HepG2 (cell line): ENCODE data around the gene ADAM8. TPM values are rescaled to one million over a fixed set of nuclear protein-coding genes. Genes with fewer than 3 reads are reported as not detected.

Experiments used
- ATAC-seq: fragments of 200-7000 bp; cut with Tn5 transposase; 3 replicates; pipeline ENCODE4 v1.9.1; 2020; ENCODE audit warnings: mild to moderate bottlenecking, moderate library complexity
- BruUV-seq: library from RNA; stranded (reverse); fragments of 400-500 nt; replicated peaks from 2 replicates; lab custom pipeline; 2021; lab: Mats Ljungman, UMichigan
- CTCF ChIA-PET: fragments of 300-600 bp; formaldehyde crosslinking; extraction: SDS; loops from one replicate; lab custom pipeline; 2021; ENCODE audit warnings: low total read pairs, inconsistent platforms, low intra/inter-chr PET ratio; lab: Yijun Ruan, JAX
- POLR2A ChIA-PET: fragments of 350-600 bp; sonication (Branson Sonifier 250); formaldehyde crosslinking; loops from one replicate; lab custom pipeline; 2020; ENCODE audit warnings: antibody characterized with exemption, inconsistent platforms; lab: Yijun Ruan, JAX
- DNase-seq: peaks from one replicate; pipeline ENCODE4 v3.0.0-alpha.2; 2015; ENCODE audit warnings: low spot score
- FAIRE-seq: peaks from 3 replicates; lab custom pipeline; 2011; peaks lifted over from hg19 to GRCh38; lab: Jason Lieb, UNC
- H2AFZ ChIP-seq: one replicate; pipeline ENCODE4 v1.6.1; 2011; ENCODE audit warnings: low read length, inconsistent platforms
- H3K27ac ChIP-seq: fragments of 300-600 bp; 3 replicates; pipeline ENCODE4 v1.8.0; 2011; ENCODE audit warnings: mixed run types, mild to moderate bottlenecking, mixed read lengths, low read length, inconsistent platforms; ENCODE audit not compliant: insufficient read depth; ENCODE audit errors: extremely low read length
- H3K27me3 ChIP-seq, 2 experiments: fragments of 200-600 bp in 1 of 2; 2 replicates in 1 of 2; 3 replicates in 1 of 2; pipeline versions ENCODE4 v1.6.0 to v1.8.0; 2011; ENCODE audit warnings: low read length in 2 of 2, mild to moderate bottlenecking in 2 of 2, moderate library complexity in 2 of 2, inconsistent platforms in 1 of 2; ENCODE audit not compliant: insufficient read depth in 2 of 2, control insufficient read depth in 1 of 2
- H3K36me3 ChIP-seq, 2 experiments: fragments of 200-600 bp in 1 of 2; replicated peaks in 1 of 2; 2 replicates in 1 of 2; 3 replicates in 1 of 2; pipeline versions ENCODE4 v1.5.1 to v1.8.0; 2011; ENCODE audit warnings: low read length in 2 of 2, inconsistent platforms in 1 of 2; ENCODE audit not compliant: insufficient read depth in 2 of 2, control insufficient read depth in 1 of 2
- H3K4me1 ChIP-seq: 2 replicates; pipeline ENCODE4 v1.5.1; 2012; ENCODE audit warnings: low read length, inconsistent platforms; ENCODE audit not compliant: insufficient read depth
- H3K4me2 ChIP-seq: 2 replicates; pipeline ENCODE4 v1.6.0; 2011; ENCODE audit warnings: low read depth, low read length, inconsistent platforms
- H3K4me3 ChIP-seq, 3 experiments: fragments of 200-600 bp in 1 of 3; sonication (generic), shearing (Covaris generic) in 1 of 3; replicated peaks in 1 of 3; 2 replicates each; pipeline ENCODE4 v1.5.1; 2011 to 2016; ENCODE audit warnings: low read length in 3 of 3, inconsistent platforms in 2 of 3, low read depth in 2 of 3, mild to moderate bottlenecking in 2 of 3, control low read depth in 1 of 3, mixed read lengths in 1 of 3; ENCODE audit not compliant: insufficient read depth in 1 of 3
- H3K79me2 ChIP-seq: one replicate; pipeline ENCODE4 v1.6.1; 2011; ENCODE audit warnings: low read length, inconsistent platforms; ENCODE audit not compliant: insufficient read depth
- H3K9ac ChIP-seq: 2 replicates; pipeline ENCODE4 v1.6.0; 2011; ENCODE audit warnings: mild to moderate bottlenecking, low read depth, low read length, inconsistent platforms; ENCODE audit not compliant: insufficient read depth
- H3K9me3 ChIP-seq: 2 replicates; pipeline ENCODE4 v1.5.1; 2012; ENCODE audit warnings: mild to moderate bottlenecking, low read length
- H4K20me1 ChIP-seq: 2 replicates; pipeline ENCODE4 v1.6.0; 2011; ENCODE audit warnings: inconsistent platforms, mild to moderate bottlenecking, low read length, moderate library complexity; ENCODE audit not compliant: insufficient read depth
- ATRX ChIP-seq: sonication (generic); formaldehyde crosslinking; IDR thresholded peaks from 2 replicates; pipeline ENCODE4 v1.4.0; 2020; ENCODE audit warnings: missing genetic modification reagents, borderline replicate concordance
- EZH2 ChIP-seq: conservative IDR thresholded peaks from 2 replicates; pipeline ENCODE4 v1.6.1; 2012; ENCODE audit warnings: mild to moderate bottlenecking, low read depth, low read length, moderate library complexity
- GATAD2A ChIP-seq: IDR thresholded peaks from 2 replicates; pipeline ENCODE4 v1.6.1; 2016
- MTF1 ChIP-seq: sonication (generic); formaldehyde crosslinking; IDR thresholded peaks from 2 replicates; pipeline ENCODE4 v1.5.0; 2020; ENCODE audit warnings: missing genetic modification reagents
- NR2F6 ChIP-seq, 2 experiments: IDR thresholded peaks; 2 replicates each; pipeline ENCODE4 v1.6.1; 2016; ENCODE audit warnings: antibody characterized with exemption in 1 of 2, mild to moderate bottlenecking in 1 of 2
- PPARG ChIP-seq: conservative IDR thresholded peaks from 2 replicates; pipeline ENCODE4 v1.6.1; 2016; ENCODE audit warnings: missing biosample characterization, missing genetic modification reagents
- SP1 ChIP-seq, 2 experiments: fragments of 450-650 bp in 1 of 2; sonication (generic) in 1 of 2; formaldehyde crosslinking in 1 of 2; IDR thresholded peaks; 2 replicates each; pipeline versions ENCODE4 v1.4.0 to v1.6.1; 2016 to 2020; ENCODE audit warnings: missing genetic modification reagents in 1 of 2
- SPEN ChIP-seq: sonication (generic); formaldehyde crosslinking; IDR thresholded peaks from 2 replicates; pipeline ENCODE4 v1.5.1; 2020; ENCODE audit warnings: low read depth, mild to moderate bottlenecking, missing genetic modification reagents
- TOE1 ChIP-seq: sonication (generic); formaldehyde crosslinking; IDR thresholded peaks from 2 replicates; pipeline ENCODE4 v1.4.0; 2020; ENCODE audit warnings: mild to moderate bottlenecking, missing genetic modification reagents
- ZNF546 ChIP-seq: sonication (generic); formaldehyde crosslinking; conservative IDR thresholded peaks from 2 replicates; pipeline ENCODE4 v1.8.1; 2023; ENCODE audit warnings: mild to moderate bottlenecking, missing genetic modification reagents
- WGBS: methylation state at CpG from one replicate; pipeline ENCODE4 v1.1.6; 2017; ENCODE audit warnings: low lambda C conversion rate; 5-methylcytosine and 5-hydroxymethylcytosine counted together
- in situ Hi-C: cut with HindIII; loops from 2 replicates; pipeline ENCODE4 v1.10.0; 2017; ENCODE audit warnings: low pct_unique_long_range_greater_than_20kb; ENCODE audit not compliant: extremely low pct_ligation_motif_present
- intact Hi-C: fragments of 100-400 bp; cut with micrococcal nuclease; formaldehyde crosslinking; loops from one replicate; pipeline ENCODE4 v1.10.0; 2022; ENCODE audit not compliant: unreplicated experiment
- polyA plus RNA-seq, 8 experiments: library from polyadenylated mRNA; depleted of rRNA in 3 of 8; stranded (reverse) in 7 of 8; unstranded in 1 of 8; fragments of >200 nt; fragmentation: Illumina TruSeq in 4 of 8; extraction: Trizol in 4 of 8; gene quantifications; 2 replicates each; pipeline versions ENCODE4 v1.2.1 to v1.2.3, GENCODE V29; 2011 to 2016; ENCODE audit warnings: low read depth in 4 of 8, missing spikeins in 1 of 8, mixed read lengths in 1 of 8; ENCODE audit not compliant: insufficient read depth in 1 of 8
- total RNA-seq, 5 experiments: library from RNA; depleted of rRNA; stranded (reverse); fragments of >200 nt; fragmentation: Illumina TruSeq; extraction: Trizol; gene quantifications; 2 replicates each; pipeline ENCODE4 v1.2.3, GENCODE V29; 2016; ENCODE audit warnings: low read depth in 1 of 5
- TF ChIP-seq, protein P1 (sequence below): fragments of 450-650 bp; IDR thresholded peaks from 2 replicates; pipeline ENCODE4 v1.6.1; 2017
- TF ChIP-seq, protein P2 (sequence below): sonication (generic); formaldehyde crosslinking; IDR thresholded peaks from 2 replicates; pipeline ENCODE4 v1.5.0; 2020; ENCODE audit warnings: missing genetic modification reagents
- TF ChIP-seq, protein P3 (sequence below): sonication (generic); formaldehyde crosslinking; IDR thresholded peaks from 2 replicates; pipeline ENCODE4 v1.5.0; 2020; ENCODE audit warnings: missing genetic modification reagents
- TF ChIP-seq, protein P4 (sequence below): sonication (generic); formaldehyde crosslinking; IDR thresholded peaks from 2 replicates; pipeline ENCODE4 v1.5.1; 2020; ENCODE audit warnings: missing genetic modification reagents, mild to moderate bottlenecking, borderline replicate concordance
- TF ChIP-seq, protein P5 (sequence below): sonication (generic); formaldehyde crosslinking; IDR thresholded peaks from 2 replicates; pipeline ENCODE4 v1.4.0; 2020; ENCODE audit warnings: missing genetic modification reagents
- TF ChIP-seq, protein P6 (sequence below): sonication (generic); formaldehyde crosslinking; IDR thresholded peaks from 2 replicates; pipeline ENCODE4 v1.4.0; 2020; ENCODE audit warnings: missing genetic modification reagents, low read depth, mild to moderate bottlenecking, borderline replicate concordance

Gene ADAM8
- total and polyA plus RNA-seq, 2 of the 13 experiments (the other 11 are each of a cell fraction or from before 2014, with no cell fraction given) = 0.24 to 0.93 TPM

DNA sequence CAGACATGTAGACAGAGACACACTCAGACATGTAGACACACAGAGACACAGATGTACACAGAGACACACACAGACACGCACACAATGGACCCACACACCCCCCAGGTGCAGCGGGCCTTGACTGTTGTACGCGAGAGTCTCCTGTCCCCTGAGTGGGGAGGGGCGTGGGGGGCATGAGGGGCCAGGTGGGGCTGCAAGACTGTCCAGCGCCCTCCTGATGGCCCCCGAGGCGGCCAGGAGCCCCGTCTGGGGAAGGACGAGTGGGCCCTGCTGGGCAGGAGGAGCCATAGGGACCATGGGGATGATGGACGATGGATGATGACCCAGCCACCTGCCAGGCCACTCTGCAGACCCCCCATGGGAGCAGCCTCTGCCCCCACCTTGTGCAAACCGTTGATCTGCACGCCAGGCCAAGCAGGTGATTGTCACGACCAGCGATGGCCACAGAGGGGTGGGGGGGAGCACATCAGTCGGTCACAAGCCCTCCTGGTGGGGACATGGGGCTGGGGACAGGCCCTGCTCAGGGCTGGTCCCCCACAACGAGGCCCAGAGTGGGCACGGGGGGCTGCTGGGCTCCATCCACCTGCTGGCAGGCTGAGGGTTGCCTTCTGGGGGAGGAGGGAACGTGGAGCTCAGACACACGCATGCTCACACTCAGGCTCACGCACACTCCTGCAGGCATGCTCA lies 27.4 kb downstream of the ADAM8 start (continued):
- TF ChIP-seq, protein P1, sequence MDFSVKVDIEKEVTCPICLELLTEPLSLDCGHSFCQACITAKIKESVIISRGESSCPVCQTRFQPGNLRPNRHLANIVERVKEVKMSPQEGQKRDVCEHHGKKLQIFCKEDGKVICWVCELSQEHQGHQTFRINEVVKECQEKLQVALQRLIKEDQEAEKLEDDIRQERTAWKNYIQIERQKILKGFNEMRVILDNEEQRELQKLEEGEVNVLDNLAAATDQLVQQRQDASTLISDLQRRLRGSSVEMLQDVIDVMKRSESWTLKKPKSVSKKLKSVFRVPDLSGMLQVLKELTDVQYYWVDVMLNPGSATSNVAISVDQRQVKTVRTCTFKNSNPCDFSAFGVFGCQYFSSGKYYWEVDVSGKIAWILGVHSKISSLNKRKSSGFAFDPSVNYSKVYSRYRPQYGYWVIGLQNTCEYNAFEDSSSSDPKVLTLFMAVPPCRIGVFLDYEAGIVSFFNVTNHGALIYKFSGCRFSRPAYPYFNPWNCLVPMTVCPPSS = no peak

DNA sequence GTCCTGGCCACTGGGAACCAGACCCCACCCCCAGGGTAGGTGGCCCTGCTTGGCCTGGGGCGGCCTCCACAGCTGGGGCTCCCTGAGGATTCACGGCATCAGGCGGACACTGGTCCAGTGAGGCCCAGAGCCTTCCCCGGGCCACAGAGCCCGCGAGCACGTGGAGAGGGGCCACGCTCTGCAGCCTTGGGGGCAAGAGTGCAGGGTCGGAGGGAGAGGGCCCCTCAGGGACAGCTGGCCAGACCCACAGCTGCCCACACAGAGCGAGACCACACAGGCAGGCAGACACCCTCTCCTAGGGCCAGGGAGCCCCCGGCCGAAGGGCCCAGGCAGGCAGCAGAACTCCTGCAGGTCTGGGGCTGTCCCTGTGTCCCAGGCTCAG lies 28.3 kb downstream of the ADAM8 start:
- H3K9ac ChIP-seq = no peak overlapping the region
- TF ChIP-seq TOE1 (CRISPR knock-in tag) (no peak), ZNF546 (CRISPR knock-in tag) (no peak), EZH2 (no peak), GATAD2A (CRISPR knock-in tag) (no peak), NR2F6 (IDR thresholded peaks at IDR 0.05) (no peak), NR2F6 (CRISPR knock-in tag; IDR thresholded peaks at IDR 0.05) (no peak), PPARG (no peak), SPEN (CRISPR knock-in tag) (no peak), MTF1 (no peak), SP1 (IDR thresholded peaks at IDR 0.05) (no peak), SP1 (CRISPR knock-in tag; IDR thresholded peaks at IDR 0.05) (no peak), ATRX (CRISPR knock-in tag) (no peak)
- TF ChIP-seq, protein P2, sequence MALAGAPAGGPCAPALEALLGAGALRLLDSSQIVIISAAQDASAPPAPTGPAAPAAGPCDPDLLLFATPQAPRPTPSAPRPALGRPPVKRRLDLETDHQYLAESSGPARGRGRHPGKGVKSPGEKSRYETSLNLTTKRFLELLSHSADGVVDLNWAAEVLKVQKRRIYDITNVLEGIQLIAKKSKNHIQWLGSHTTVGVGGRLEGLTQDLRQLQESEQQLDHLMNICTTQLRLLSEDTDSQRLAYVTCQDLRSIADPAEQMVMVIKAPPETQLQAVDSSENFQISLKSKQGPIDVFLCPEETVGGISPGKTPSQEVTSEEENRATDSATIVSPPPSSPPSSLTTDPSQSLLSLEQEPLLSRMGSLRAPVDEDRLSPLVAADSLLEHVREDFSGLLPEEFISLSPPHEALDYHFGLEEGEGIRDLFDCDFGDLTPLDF (CRISPR knock-in tag) = no peak
- TF ChIP-seq, protein P3, sequence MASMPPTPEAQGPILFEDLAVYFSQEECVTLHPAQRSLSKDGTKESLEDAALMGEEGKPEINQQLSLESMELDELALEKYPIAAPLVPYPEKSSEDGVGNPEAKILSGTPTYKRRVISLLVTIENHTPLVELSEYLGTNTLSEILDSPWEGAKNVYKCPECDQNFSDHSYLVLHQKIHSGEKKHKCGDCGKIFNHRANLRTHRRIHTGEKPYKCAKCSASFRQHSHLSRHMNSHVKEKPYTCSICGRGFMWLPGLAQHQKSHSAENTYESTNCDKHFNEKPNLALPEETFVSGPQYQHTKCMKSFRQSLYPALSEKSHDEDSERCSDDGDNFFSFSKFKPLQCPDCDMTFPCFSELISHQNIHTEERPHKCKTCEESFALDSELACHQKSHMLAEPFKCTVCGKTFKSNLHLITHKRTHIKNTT = no peak
- TF ChIP-seq, protein P4, sequence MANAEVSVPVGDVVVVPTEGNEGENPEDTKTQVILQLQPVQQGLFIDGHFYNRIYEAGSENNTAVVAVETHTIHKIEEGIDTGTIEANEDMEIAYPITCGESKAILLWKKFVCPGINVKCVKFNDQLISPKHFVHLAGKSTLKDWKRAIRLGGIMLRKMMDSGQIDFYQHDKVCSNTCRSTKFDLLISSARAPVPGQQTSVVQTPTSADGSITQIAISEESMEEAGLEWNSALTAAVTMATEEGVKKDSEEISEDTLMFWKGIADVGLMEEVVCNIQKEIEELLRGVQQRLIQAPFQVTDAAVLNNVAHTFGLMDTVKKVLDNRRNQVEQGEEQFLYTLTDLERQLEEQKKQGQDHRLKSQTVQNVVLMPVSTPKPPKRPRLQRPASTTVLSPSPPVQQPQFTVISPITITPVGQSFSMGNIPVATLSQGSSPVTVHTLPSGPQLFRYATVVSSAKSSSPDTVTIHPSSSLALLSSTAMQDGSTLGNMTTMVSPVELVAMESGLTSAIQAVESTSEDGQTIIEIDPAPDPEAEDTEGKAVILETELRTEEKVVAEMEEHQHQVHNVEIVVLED (CRISPR knock-in tag) = no peak
- TF ChIP-seq, protein P5, sequence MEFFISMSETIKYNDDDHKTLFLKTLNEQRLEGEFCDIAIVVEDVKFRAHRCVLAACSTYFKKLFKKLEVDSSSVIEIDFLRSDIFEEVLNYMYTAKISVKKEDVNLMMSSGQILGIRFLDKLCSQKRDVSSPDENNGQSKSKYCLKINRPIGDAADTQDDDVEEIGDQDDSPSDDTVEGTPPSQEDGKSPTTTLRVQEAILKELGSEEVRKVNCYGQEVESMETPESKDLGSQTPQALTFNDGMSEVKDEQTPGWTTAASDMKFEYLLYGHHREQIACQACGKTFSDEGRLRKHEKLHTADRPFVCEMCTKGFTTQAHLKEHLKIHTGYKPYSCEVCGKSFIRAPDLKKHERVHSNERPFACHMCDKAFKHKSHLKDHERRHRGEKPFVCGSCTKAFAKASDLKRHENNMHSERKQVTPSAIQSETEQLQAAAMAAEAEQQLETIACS = no peak
- TF ChIP-seq, protein P6, sequence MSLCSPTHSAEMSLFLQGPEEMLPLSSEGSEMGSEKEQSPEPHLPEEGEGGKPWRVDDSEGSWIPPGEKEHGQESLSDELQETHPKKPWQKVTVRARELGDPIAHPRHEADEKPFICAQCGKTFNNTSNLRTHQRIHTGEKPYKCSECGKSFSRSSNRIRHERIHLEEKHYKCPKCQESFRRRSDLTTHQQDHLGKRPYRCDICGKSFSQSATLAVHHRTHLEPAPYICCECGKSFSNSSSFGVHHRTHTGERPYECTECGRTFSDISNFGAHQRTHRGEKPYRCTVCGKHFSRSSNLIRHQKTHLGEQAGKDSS (CRISPR knock-in tag) = no peak
- H3K4me2 ChIP-seq = no peak overlapping the region; the same call in 1 of the 2 replicates
- H3K27me3 ChIP-seq = peaks cover 22 to 65% of the 10 kb centered on the region in 2 experiments
- ATAC-seq (peak; percentile 15), FAIRE-seq (no peak), DNase-seq (no peak)
- no peak overlapping the region for H3K27ac ChIP-seq
- H4K20me1 ChIP-seq = no peaks in the 10 kb centered on the region
- ChIA-PET CTCF (no interaction called here), POLR2A (no interaction called here)
- H3K4me3 ChIP-seq = no peak overlapping the region
- no TSS peak for BruUV-seq
- no peaks in the 10 kb centered on the region for H3K79me2 ChIP-seq
- 20% methylated on average over 1 of the region's 12 CpGs for WGBS
- H3K9me3 ChIP-seq = no peaks in the 10 kb centered on the region
- in situ Hi-C loops (no loop called here), intact Hi-C loops (no loop called here)
- no peak overlapping the region for H2AFZ ChIP-seq
- H3K4me1 ChIP-seq = peaks cover 33% of the 10 kb centered on the region
- H3K36me3 ChIP-seq = no peaks in the 10 kb centered on the region
